ENCODE data around the gene PALB2. TPM values are rescaled to one million over a fixed set of nuclear protein-coding genes. Genes with fewer than 3 reads are reported as not detected.
A peak's percentile ranks its signal among the peaks of the same experiment; 100 is the strongest.

PALB2 gene
- total RNA-seq, 2 experiments from 2014 or later: 20.3 to 20.8 TPM

DNA sequence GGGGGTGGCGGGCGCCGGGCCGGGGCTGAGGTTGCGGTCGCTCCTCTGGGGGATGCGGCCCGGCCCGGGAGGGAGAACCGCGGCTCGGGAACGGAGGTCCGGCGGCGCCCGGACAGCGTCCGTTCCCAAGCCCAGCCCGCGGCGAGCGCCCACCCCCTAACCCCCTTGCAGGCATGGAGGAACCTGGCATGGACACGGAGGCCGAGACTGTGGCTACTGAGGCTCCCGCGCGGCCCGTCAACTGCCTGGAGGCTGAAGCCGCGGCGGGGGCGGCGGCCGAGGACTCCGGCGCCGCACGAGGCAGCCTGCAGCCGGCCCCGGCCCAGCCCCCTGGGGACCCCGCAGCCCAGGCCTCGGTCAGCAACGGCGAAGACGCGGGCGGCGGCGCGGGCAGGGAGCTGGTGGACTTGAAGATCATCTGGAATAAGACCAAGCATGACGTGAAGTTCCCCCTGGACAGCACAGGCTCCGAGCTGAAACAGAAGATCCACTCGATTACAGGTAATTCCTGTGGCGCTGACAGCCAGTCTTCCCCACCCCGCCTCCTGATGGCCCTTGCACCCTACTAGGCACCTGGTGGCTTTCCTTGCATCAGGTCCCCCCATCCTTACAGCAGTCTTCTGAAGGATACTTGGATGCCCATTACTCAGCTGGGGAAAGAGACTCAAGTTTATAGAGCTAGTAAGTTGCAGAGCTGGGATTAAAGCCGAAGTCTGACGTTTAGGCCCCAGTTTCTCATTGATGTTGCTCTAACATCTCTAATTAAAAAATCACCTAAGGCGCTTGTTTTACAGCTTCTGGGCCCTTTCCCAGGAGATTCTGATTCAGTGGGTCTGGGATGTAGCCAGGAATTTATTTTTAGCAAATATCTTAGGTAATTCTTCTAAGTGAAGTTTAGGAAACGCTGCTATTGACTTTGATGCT is 83.1 kb downstream of the PALB2 start:
- no peak for DNase-seq
- intact Hi-C loops (cut with micrococcal nuclease): loop anchor here (1.0 to 5.0 kb wide), 6 partner anchors 38 to 119 kb away; partner anchors contain the start of genes COG7, DCTN5, GGA2 and NDUFAB1
- H3K36me3 Mint-ChIP-seq: peaks cover 23% of the 10 kb centered on the region
- CTCF ChIA-PET: interaction anchor here (0.7 to 3.7 kb wide), 11 partner anchors 10 to 173 kb away, joined by 3 to 13 read pairs (median 3); partner anchors contain the start of genes DCTN5, NDUFAB1 and PALB2
- no peaks in the 10 kb centered on the region for H3K27me3 Mint-ChIP-seq
- POLR2A ChIA-PET: interaction anchor here (0.5 to 1.5 kb wide), 7 partner anchors 13 to 1456 kb away, joined by 3 to 6 read pairs (median 3); partner anchors contain the start of genes COG7, DCTN5 and PALB2
- peak overlapping the region; percentile 90 for H3K4me3 Mint-ChIP-seq
- peaks cover 41% of the 10 kb centered on the region for H3K4me1 Mint-ChIP-seq (ENCODE audit: low read depth)
- peak overlapping the region; percentile 85 for H3K27ac Mint-ChIP-seq
- no peaks in the 10 kb centered on the region for H3K9me3 Mint-ChIP-seq

DNA sequence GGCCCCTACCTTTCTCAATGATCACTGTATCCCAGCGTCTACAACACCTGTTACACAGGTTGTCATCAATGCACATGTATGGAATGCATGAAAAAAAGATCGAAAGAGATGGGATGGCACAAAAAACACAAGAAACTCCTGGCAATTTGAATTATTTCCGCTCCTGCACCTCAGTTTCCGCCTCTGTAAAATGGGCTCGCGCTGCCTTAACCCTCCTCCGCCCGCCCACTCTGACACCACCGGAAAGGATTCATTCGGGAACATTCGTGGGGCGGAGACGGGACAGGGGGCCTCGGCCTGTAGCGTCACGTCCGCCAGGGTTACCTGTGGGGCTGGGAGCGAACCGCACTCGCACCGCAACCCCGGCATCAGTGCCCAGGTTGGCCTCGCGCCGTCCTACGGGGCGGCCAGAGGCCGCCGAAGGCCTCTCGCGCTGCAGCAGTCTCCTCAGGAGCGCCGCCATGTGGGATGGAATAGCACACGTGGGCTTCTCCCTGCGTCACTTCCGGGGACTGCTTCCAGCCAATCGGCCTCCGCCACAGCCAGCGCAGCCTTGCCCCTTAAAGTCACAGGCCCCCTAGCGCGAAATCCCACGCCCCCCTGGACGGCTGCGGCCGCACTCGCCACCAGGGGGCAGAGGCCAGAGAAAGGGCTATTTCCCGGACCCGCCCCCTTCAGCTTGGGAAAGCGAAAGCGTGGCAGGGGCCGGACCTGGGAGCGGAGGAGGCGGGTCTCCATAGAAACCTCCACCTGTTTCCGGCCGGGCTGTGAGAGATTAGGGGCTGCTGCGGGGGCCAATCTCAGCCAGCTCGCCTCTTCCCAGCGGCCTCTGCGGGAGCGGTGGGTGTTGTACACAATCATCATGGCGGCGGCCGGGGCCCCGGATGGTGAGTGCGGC is 84.0 kb downstream of the PALB2 start, which contains the start of the genes EARS2 and UBFD1:
TSS of gene EARS2 (minus strand) at position 470 of the 898 bp plus-strand sequence. CDS start at position 463, 7 bp downstream.
TSS of gene UBFD1 (plus strand) at position 847 of the 898 bp plus-strand sequence. CDS start at position 863, 16 bp downstream.
- DNase-seq: peak; percentile 99
- H3K27me3 Mint-ChIP-seq: no peaks in the 10 kb centered on the region
- POLR2A ChIA-PET: interaction anchor here (0.6 to 1.5 kb wide), 7 partner anchors 14 to 307 kb away, joined by 3 to 6 read pairs (median 3); partner anchors contain the start of genes COG7, DCTN5 and PALB2
- peaks cover 14% of the 10 kb centered on the region for H3K36me3 Mint-ChIP-seq
- H3K4me1 Mint-ChIP-seq (ENCODE audit: low read depth): peaks cover 41% of the 10 kb centered on the region
- CTCF ChIA-PET: interaction anchor here (0.7 to 3.7 kb wide), 10 partner anchors 9 to 105 kb away, joined by 3 to 13 read pairs (median 3); partner anchors contain the start of genes DCTN5, NDUFAB1 and PALB2
- intact Hi-C loops (cut with micrococcal nuclease): loop anchor here (1.0 to 5.0 kb wide), 6 partner anchors 39 to 120 kb away; partner anchors contain the start of genes COG7, DCTN5, GGA2 and NDUFAB1
- peak within 1 kb of the TSS; percentile 90 for H3K4me3 Mint-ChIP-seq
- no peaks in the 10 kb centered on the region for H3K9me3 Mint-ChIP-seq
- H3K27ac Mint-ChIP-seq: peak within 1 kb of the TSS; percentile 85

- POLR2A ChIA-PET: no interaction called here
Observed at GRCh38 chr16:23554536-23554935, 86.6 kb downstream of the PALB2 start.

More at GRCh38 chr16:23554536-23554935, 86.6 kb downstream of the PALB2 start:
- CTCF ChIA-PET: interaction anchor here (0.8 to 2.2 kb wide), 2 partner anchors 21 to 120 kb away, joined by 3 to 7 read pairs; no protein-coding TSS in a partner anchor
- Mint-ChIP-seq H3K36me3 (peaks cover 18% of the 10 kb centered on the region), H3K27ac (peak overlapping the region; percentile 40), H3K27me3 (no peaks in the 10 kb centered on the region), H3K9me3 (no peaks in the 10 kb centered on the region), H3K4me3 (no peak overlapping the region), H3K4me1 (ENCODE audit: low read depth) (peaks cover 26% of the 10 kb centered on the region)
- intact Hi-C loops (cut with micrococcal nuclease): no loop called here
- DNase-seq: no peak

Other genes with a start within 250 kb of the PALB2 start
- 10 to 100 TPM; 17.0 to 18.1 TPM for gene COG7, start 188.1 kb downstream of the PALB2 start, total RNA-seq
- gene GGA2, start 130.8 kb downstream of the PALB2 start, total RNA-seq: 10 to 100 TPM; 73.3 to 75.1 TPM
- 10 to 100 TPM; 21.6 to 23.6 TPM for gene EARS2, start 84.0 kb downstream of the PALB2 start, total RNA-seq
- 10 to 100 TPM; 53.9 to 54.4 TPM for gene UBFD1, start 83.6 kb downstream of the PALB2 start, total RNA-seq
- 100 to 1,000 TPM; 152 to 153 TPM for gene NDUFAB1, start 45.0 kb downstream of the PALB2 start, total RNA-seq
- 10 to 100 TPM; 55.6 to 56.1 TPM for gene DCTN5, start 156 bp upstream of the PALB2 start, total RNA-seq
- 10 to 100 TPM; 81.2 to 81.6 TPM for gene PLK1, start 37.6 kb upstream of the PALB2 start, total RNA-seq
- not detected for gene ERN2, start 71.9 kb upstream of the PALB2 start, total RNA-seq
- not detected for gene CHP2, start 113.7 kb upstream of the PALB2 start, total RNA-seq
- 10 to 100 TPM; 56.3 to 57.9 TPM for gene PRKCB, start 194.7 kb upstream of the PALB2 start, total RNA-seq

All from activated CD4-positive, alpha-beta memory T cell treated with anti-CD3 and anti-CD28 coated beads for 36 hours (primary cell).